Stimulated activated naive CD8-positive, alpha-beta T cell treated with anti-CD3 and anti-CD28 coated beads, Interleukin-15, amount 100 ng/mL, for 72 hours (primary cell): ENCODE measurements around the gene DBF4B.
"Not testable (repeated sequence)": the region's sequence is repeated elsewhere in the genome, so short reads cannot be mapped to it uniquely, and the experiment has no call there.

Experiments used
- ATAC-seq: fragments of 150-1000 bp; cut with Tn5 transposase; 2 replicates; pipeline ENCODE4 v1.10.0; 2021; ENCODE audit warnings: mild to moderate bottlenecking, moderate library complexity
- DNase-seq, 2 donors: peaks; one replicate each; pipeline ENCODE4 v3.0.0; 2021 to 2022
- H3K27ac Mint-ChIP-seq, 2 donors: one replicate each; pipeline ENCODE4 v1.8.0; 2022; ENCODE audit warnings: mild to moderate bottlenecking in 2 of 2, mixed read lengths in 2 of 2, moderate library complexity in 2 of 2
- H3K27me3 Mint-ChIP-seq: one replicate; pipeline ENCODE4 v1.8.0; 2022; ENCODE audit warnings: mixed read lengths
- H3K4me1 Mint-ChIP-seq: one replicate; pipeline ENCODE4 v1.8.0; 2022; ENCODE audit warnings: mild to moderate bottlenecking, mixed read lengths
- H3K4me3 Mint-ChIP-seq, 2 donors: one replicate each; pipeline ENCODE4 v1.8.0; 2022; ENCODE audit warnings: mild to moderate bottlenecking in 2 of 2, mixed read lengths in 2 of 2, moderate library complexity in 1 of 2
- H3K9me3 Mint-ChIP-seq, 2 donors: one replicate each; pipeline ENCODE4 v1.8.0; 2022; ENCODE audit warnings: mixed read lengths in 2 of 2

DBF4B gene

GRCh38 chr17:44700288-44700687 lies 8.2 kb upstream of the DBF4B start:
- H3K4me3 Mint-ChIP-seq, H3K27me3 Mint-ChIP-seq, H3K27ac Mint-ChIP-seq, H3K4me1 Mint-ChIP-seq, DNase-seq, H3K9me3 Mint-ChIP-seq, ATAC-seq: not testable (repeated sequence)

DNA sequence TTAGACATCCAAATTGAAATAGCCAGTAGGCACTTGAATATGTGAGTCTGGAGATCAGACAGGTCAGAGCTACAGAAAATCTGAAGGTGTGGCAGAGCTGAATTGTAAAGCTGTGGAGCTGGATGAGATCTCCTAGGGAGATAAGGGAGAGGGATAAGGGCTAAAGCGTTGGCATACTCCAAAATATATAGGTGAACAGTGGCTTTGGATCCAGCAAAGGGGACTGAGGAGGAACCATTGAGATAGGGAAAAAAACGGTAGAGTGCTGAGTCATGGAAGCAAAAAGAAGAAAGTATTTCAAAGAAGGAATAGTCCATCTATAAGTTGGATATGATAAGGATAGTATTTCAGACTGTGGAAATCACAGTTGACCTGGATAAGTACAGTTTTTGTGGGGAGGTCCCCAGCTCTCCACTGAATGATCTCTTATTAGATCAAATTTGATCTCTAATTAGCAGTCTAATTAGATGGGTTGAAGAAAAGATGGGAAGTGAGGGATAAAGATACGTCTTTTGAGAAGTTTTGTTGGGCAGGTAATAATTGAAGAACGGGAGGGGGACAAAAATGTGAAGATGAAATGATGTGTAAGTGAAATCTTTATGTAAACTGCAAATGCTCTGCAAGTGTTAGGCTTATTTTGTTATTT lies 587 bp upstream of the DBF4B start:
- H3K4me1 Mint-ChIP-seq: peaks cover 10% of the 10 kb centered on the region
- H3K27ac Mint-ChIP-seq: no peak overlapping the region
- ATAC-seq (no peak), DNase-seq (no peak)
- no peak overlapping the region for H3K4me3 Mint-ChIP-seq
- no peaks in the 10 kb centered on the region for H3K9me3 Mint-ChIP-seq
- H3K27me3 Mint-ChIP-seq: no peaks in the 10 kb centered on the region

GRCh38 chr17:44719444-44719843 lies 11.0 kb downstream of the DBF4B start:
- DNase-seq (no peak), ATAC-seq (no peak)
- Mint-ChIP-seq H3K4me1 (no peaks in the 10 kb centered on the region), H3K27me3 (no peaks in the 10 kb centered on the region), H3K4me3 (no peak overlapping the region), H3K9me3 (no peaks in the 10 kb centered on the region), H3K27ac (no peak overlapping the region)

DNA sequence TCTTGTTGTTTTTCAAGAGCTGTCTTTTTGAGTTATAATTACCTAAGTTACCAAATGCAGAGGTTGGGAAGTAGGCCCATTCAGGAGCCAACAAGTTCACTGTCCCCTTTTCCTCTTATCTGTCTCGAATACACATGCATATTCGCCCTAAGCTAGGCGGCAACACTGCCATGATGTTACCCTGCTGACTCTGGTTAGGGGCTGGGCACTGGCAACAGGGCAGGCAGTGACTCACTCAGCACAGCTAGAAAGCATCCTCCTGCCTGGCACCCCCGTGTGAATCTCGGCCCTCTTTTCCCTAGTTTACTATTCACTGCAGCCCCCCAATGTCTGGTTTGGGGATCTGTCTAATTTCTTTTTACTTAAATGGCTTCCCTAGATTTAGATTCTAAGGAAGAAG lies 13.8 kb downstream of the DBF4B start:
- Mint-ChIP-seq H3K4me3 (no peak overlapping the region), H3K9me3 (no peaks in the 10 kb centered on the region), H3K4me1 (no peaks in the 10 kb centered on the region), H3K27me3 (no peaks in the 10 kb centered on the region), H3K27ac (no peak overlapping the region)
- ATAC-seq: no peak
- no peak for DNase-seq

DNA sequence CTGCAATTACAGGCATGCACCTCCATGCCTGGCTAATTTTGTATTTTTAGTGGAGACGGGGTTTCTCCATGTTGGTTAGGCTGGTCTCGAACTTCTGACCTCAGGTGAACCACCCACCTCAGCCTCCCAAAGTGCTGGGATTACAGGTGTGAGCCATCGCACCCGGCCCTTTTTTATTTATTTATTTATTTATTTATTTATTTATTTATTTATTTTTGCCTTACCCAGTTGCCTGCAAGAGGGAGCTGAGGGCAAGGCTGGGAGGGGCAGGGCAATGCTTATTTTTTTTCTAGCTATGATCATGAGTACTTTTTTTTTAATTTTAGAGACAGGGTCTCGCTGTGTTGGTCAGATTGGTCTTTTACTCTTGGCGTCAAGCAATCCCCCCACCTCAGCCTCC lies 17.7 kb downstream of the DBF4B start:
- not testable (repeated sequence) for DNase-seq, ATAC-seq, H3K9me3 Mint-ChIP-seq, H3K27me3 Mint-ChIP-seq, H3K4me1 Mint-ChIP-seq, H3K4me3 Mint-ChIP-seq
- peak overlapping the region in 1 of 2 donors; percentile 48 for H3K27ac Mint-ChIP-seq

DNA sequence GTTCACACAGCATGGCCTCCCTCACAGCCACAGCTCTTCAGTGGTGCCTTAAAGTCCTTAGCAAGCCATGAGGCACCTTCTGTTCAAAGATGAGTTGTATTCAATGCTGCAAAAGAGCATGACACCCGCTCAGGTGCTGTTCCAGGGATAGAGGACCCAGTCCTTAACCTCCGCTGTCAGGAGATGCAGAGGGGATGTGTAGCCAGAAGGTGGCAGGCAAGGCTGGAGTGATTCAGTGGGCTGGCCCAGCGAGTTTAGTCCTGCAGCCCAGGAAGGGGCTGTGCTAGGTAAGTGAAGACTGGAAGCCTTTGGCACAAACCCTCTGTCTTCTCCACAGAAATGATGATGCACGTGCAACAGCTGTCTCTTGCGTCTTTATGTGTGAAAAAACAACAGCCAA lies 25.3 kb downstream of the DBF4B start:
- ATAC-seq (no peak), DNase-seq (no peak)
- no peak overlapping the region for H3K27ac Mint-ChIP-seq
- no peak overlapping the region for H3K4me3 Mint-ChIP-seq
- no peaks in the 10 kb centered on the region for H3K9me3 Mint-ChIP-seq
- no peaks in the 10 kb centered on the region for H3K27me3 Mint-ChIP-seq
- no peaks in the 10 kb centered on the region for H3K4me1 Mint-ChIP-seq

- no peak for ATAC-seq
- Mint-ChIP-seq H3K27ac (no peak overlapping the region), H3K4me1 (no peaks in the 10 kb centered on the region), H3K9me3 (no peaks in the 10 kb centered on the region), H3K4me3 (no peak overlapping the region), H3K27me3 (no peaks in the 10 kb centered on the region)
- DNase-seq: no peak
Measured at GRCh38 chr17:44734272-44734671, 25.8 kb downstream of the DBF4B start.

- Mint-ChIP-seq H3K27me3 (no peaks in the 10 kb centered on the region), H3K9me3 (no peaks in the 10 kb centered on the region), H3K27ac (no peak overlapping the region), H3K4me3 (no peak overlapping the region), H3K4me1 (no peaks in the 10 kb centered on the region)
- no peak for ATAC-seq
- no peak for DNase-seq
Measured at GRCh38 chr17:44736551-44737240, 28.2 kb downstream of the DBF4B start.

GRCh38 chr17:44738214-44738906 lies 29.9 kb downstream of the DBF4B start:
- ATAC-seq (peak; percentile 31), DNase-seq (no peak)
- no peaks in the 10 kb centered on the region for H3K27me3 Mint-ChIP-seq
- no peaks in the 10 kb centered on the region for H3K9me3 Mint-ChIP-seq
- H3K4me3 Mint-ChIP-seq: no peak overlapping the region
- peak overlapping the region in 1 of 2 donors; percentile 48 for H3K27ac Mint-ChIP-seq
- H3K4me1 Mint-ChIP-seq: no peaks in the 10 kb centered on the region

GRCh38 chr17:44741316-44741715 lies 32.9 kb downstream of the DBF4B start:
- H3K4me3 Mint-ChIP-seq: no peak overlapping the region
- no peaks in the 10 kb centered on the region for H3K9me3 Mint-ChIP-seq
- no peaks in the 10 kb centered on the region for H3K4me1 Mint-ChIP-seq
- ATAC-seq: no peak
- no peak for DNase-seq
- no peaks in the 10 kb centered on the region for H3K27me3 Mint-ChIP-seq
- no peak overlapping the region for H3K27ac Mint-ChIP-seq

GRCh38 chr17:44745301-44745700 lies 36.8 kb downstream of the DBF4B start:
- no peak overlapping the region for H3K27ac Mint-ChIP-seq
- ATAC-seq: no peak

DNA sequence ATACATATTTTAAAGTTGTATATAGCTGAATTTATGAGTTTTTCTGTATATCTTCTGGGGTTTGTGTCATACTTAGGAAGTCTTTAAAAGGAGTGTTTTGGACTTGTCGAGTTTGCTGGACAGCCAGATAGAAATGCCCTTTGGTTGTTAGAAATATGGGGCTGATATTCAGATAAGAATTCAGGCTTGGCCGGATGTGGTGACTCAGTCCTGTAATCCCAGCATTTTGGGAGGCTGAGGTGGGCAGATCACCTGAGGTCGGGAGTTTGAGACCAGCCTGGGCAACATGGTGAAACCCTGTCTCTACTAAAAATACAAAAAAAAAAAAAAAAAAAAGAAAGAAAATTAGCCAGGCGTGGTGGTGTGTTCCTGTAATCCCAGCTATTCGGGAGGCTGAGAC lies 37.3 kb downstream of the DBF4B start:
- H3K4me3 Mint-ChIP-seq, DNase-seq, H3K27ac Mint-ChIP-seq, H3K9me3 Mint-ChIP-seq, H3K27me3 Mint-ChIP-seq, ATAC-seq, H3K4me1 Mint-ChIP-seq: not testable (repeated sequence)

More at GRCh38 chr17:44745301-44745700, 36.8 kb downstream of the DBF4B start:
- H3K4me1 Mint-ChIP-seq: no peaks in the 10 kb centered on the region
- H3K9me3 Mint-ChIP-seq: no peaks in the 10 kb centered on the region
- no peak for DNase-seq
- H3K27me3 Mint-ChIP-seq: no peaks in the 10 kb centered on the region
- H3K4me3 Mint-ChIP-seq: no peak overlapping the region

GRCh38 chr17:44747566-44747965 lies 39.1 kb downstream of the DBF4B start:
- no peak for DNase-seq
- no peaks in the 10 kb centered on the region for H3K9me3 Mint-ChIP-seq
- H3K27ac Mint-ChIP-seq: no peak overlapping the region

DNA sequence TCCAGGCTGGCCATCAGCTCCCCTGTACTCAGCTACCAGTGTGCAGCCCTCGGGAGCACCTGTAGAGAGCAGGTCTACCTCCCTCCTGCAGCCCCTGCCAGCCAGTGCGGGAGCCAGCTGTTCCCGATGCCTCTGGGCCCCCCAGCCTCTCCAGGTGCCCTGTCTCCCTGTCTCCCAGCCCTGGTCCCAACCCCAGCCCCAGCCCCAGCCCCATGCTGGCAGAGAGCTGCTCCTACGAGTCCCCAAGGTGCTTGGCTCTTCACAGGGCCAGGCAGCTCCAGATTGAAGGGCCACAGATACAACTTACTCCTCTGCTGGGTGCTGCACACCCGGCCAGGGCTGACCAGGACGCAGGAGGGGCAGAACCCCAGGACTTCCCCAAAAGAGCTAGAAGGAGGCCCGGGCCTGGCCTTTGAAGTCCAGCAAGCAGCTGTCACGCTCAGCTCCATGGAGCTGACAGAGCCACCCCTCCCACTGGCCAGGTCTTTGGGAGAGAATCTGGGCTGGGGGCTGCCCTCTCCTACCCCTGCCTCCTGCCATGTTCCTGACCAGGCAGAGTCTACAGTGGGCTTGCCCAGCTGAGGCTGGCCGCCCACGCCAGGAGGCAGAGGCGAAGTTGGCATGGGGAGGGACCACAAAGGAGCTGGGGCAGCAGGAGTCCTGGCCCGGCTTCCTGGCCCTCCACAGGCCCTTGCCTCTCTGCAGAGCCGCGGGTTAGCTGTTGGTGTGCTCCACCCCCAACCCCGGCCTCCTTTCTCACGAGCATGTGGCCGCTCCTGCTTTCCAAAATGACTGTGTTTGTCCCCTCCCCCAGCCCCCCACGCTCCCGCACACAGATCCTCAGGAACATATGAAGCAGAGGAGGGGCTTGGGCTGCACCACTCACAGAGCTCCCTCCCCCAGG lies 40.9 kb downstream of the DBF4B start:
- no peaks in the 10 kb centered on the region for H3K27me3 Mint-ChIP-seq
- no peak overlapping the region for H3K4me3 Mint-ChIP-seq
- H3K27ac Mint-ChIP-seq: peak overlapping the region in 1 of 2 donors; percentile 55
- ATAC-seq: no peak
- no peaks in the 10 kb centered on the region for H3K9me3 Mint-ChIP-seq
- H3K4me1 Mint-ChIP-seq: no peaks in the 10 kb centered on the region
- no peak for DNase-seq

More at GRCh38 chr17:44747566-44747965, 39.1 kb downstream of the DBF4B start:
- Mint-ChIP-seq H3K27me3 (no peaks in the 10 kb centered on the region), H3K4me1 (no peaks in the 10 kb centered on the region), H3K4me3 (no peak overlapping the region)
- no peak for ATAC-seq

DNA sequence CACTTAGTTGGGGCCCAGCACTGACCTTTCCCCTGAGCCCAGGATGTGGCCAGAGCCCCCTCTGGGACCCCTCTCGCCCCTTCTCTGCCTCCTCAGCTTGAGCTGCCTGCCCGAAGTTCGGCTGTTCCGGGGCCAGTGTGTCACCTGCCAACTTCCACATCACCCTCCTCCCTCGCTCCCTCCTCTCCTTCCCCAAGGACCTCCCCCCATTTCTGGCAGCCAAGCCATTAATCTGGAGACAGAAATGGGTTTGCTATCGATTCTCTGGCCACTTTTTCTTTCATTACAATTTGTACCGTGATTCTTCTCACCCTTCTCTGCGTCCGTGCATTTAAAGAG lies 41.5 kb downstream of the DBF4B start:
- Mint-ChIP-seq H3K9me3 (no peaks in the 10 kb centered on the region), H3K4me1 (no peaks in the 10 kb centered on the region), H3K27ac (peak overlapping the region in 1 of 2 donors; percentile 55), H3K27me3 (no peaks in the 10 kb centered on the region), H3K4me3 (no peak overlapping the region)
- no peak for ATAC-seq
- DNase-seq: no peak
